Testis (tissue), 3 donors: ENCODE measurements around the gene GPR179. TPM values are rescaled to one million over a fixed set of nuclear protein-coding genes. Genes with fewer than 3 reads are reported as not detected.

ENCODE experiments used
- DNase-seq: peaks from one replicate; pipeline ENCODE4 v3.0.0-alpha.2; 2019
- H3K27ac ChIP-seq, 2 donors: fragments of 200-600 bp; sonication (generic); one replicate each; pipeline ENCODE4 v1.5.1; 2019
- H3K27me3 ChIP-seq: fragments of 200-600 bp; sonication (generic); one replicate; pipeline ENCODE4 v1.5.1; 2019
- H3K36me3 ChIP-seq: fragments of 200-600 bp; sonication (generic); one replicate; pipeline ENCODE4 v1.5.1; 2017; ENCODE audit warnings: low read depth; ENCODE audit errors: missing control alignments
- H3K4me1 ChIP-seq: fragments of 200-600 bp; sonication (generic); one replicate; pipeline ENCODE4 v1.5.1; 2019
- H3K4me3 ChIP-seq, 2 donors: fragments of 200-600 bp; sonication (generic); one replicate each; pipeline ENCODE4 v1.5.1; 2017 to 2019
- H3K9me3 ChIP-seq: fragments of 200-600 bp; sonication (generic); one replicate; pipeline ENCODE4 v1.5.1; 2017
- CTCF ChIP-seq, 3 experiments: fragments of 450-650 bp in 2 of 3; fragments of 200-600 bp in 1 of 3; sonication (generic) in 1 of 3; IDR thresholded peaks; one replicate each; pipeline ENCODE4 v1.5.1; 2016 to 2019; ENCODE audit warnings: antibody characterized with exemption in 3 of 3, mild to moderate bottlenecking in 2 of 3, moderate library complexity in 1 of 3
- POLR2A ChIP-seq: fragments of 450-650 bp; IDR thresholded peaks from one replicate; pipeline ENCODE4 v1.6.1; 2017; ENCODE audit warnings: antibody characterized with exemption, mild to moderate bottlenecking, moderate library complexity
- WGBS, 2 donors: methylation state at CpG; one replicate each; pipeline ENCODE4 v1.1.5; 2018; 5-methylcytosine and 5-hydroxymethylcytosine counted together
- intact Hi-C: fragments of 100-400 bp; cut with DNase I; formaldehyde crosslinking; loops from one replicate; pipeline ENCODE4 v1.15.1; 2023; ENCODE audit warnings: low total_unique reads
- polyA plus RNA-seq: library from polyadenylated mRNA; stranded (reverse); fragments of 350-450 nt; fragmentation: Illumina TruSeq; extraction: RNeasy Lipid Tissue Mini Kit (QIAGEN cat#74804); gene quantifications from one replicate; pipeline ENCODE4 v1.2.3, GENCODE V29; 2014; ENCODE audit warnings: low read depth, low replicate concordance; ENCODE audit not compliant: insufficient read depth
- total RNA-seq, 2 donors: library from RNA; depleted of rRNA; stranded (reverse); fragments of >200 nt; gene quantifications; one replicate each; pipeline ENCODE4 v1.2.3, GENCODE V29; 2016

The GPR179 gene
- total and polyA plus RNA-seq, 3 donors from 2014 or later: 0.61 to 1.3 (median 0.93) TPM

DNA sequence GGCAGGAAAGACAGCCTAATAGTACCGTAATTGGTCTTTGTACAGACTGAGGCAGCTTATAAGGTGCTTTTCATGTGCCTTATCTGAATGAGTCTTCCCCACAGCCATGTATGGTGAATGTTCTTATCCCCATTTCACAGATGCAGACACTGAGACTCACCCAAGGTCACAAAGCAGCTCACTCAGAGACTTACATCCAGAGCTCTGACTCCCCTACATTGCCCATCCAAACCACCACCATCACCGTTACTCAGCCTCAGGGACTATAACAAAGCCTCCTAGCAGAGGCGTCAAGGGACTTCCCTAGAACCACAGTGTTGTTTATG, 627 bp upstream of the GPR179 start:
- Histone ChIP-seq H3K9me3 (no peaks in the 10 kb centered on the region), H3K36me3 (no peaks in the 10 kb centered on the region), H3K27ac (no peak overlapping the region), H3K4me1 (no peaks in the 10 kb centered on the region), H3K27me3 (no peaks in the 10 kb centered on the region), H3K4me3 (no peak overlapping the region)
- intact Hi-C loops: no loop called here
- 85 to 86% methylated on average over 3 of the region's 3 CpGs for WGBS, 2 donors
- DNase-seq: no peak
- no peak for TF ChIP-seq POLR2A
- no peak for TF ChIP-seq CTCF (IDR thresholded peaks at IDR 0.05)

DNA sequence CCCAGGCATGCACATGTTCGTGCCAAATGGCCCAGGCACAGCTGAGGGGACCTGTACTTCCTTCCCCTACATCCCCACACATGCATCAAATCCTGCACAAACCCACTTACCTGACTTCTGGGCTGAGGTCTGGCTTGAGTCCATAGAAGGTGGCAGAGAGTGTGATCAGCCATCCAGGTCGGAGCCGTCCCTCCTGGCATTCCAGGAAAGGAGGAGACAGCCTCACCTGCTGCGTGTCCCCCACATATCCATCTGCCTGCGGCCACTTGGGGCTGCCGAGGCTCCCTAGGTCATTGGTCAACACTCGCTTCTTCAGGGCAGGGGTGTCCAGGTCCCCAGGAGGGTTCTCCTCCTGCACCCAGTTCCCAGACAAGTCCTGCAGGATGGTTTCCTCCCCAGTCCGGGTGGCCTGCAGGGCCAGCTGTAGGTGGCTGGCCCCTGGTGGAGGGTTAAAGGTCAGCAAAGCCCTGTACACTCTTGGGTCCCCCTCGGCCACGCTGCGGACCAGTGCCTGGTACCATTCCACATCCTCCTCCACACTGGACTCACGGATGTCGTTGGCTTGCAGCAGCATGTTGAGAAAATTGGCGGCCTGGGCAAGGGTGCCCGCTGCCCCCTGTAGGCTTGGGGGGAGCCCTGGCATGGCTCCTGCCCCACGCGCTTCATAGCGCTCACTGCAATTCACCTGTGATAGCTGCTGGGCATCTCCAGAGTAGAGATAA, 709 bp downstream of the GPR179 start:
- TF ChIP-seq CTCF (IDR thresholded peaks at IDR 0.05) (no peak), POLR2A (no peak)
- no peak overlapping the region for H3K27ac ChIP-seq
- DNase-seq: no peak
- H3K4me3 ChIP-seq: no peak overlapping the region
- no peaks in the 10 kb centered on the region for H3K9me3 ChIP-seq
- intact Hi-C loops: no loop called here
- no peaks in the 10 kb centered on the region for H3K4me1 ChIP-seq
- H3K36me3 ChIP-seq: no peaks in the 10 kb centered on the region
- WGBS, 2 donors: 89 to 99% methylated on average over 9 to 15 of the region's 18 CpGs
- H3K27me3 ChIP-seq: no peaks in the 10 kb centered on the region

GRCh38 chr17:38341035-38341721, 2.6 kb downstream of the GPR179 start:
- no peaks in the 10 kb centered on the region for H3K27me3 ChIP-seq
- intact Hi-C loops: no loop called here
- WGBS, 2 donors: 59 to 70% methylated on average over 5 of the region's 5 CpGs
- no peaks in the 10 kb centered on the region for H3K4me1 ChIP-seq
- H3K9me3 ChIP-seq: no peaks in the 10 kb centered on the region
- peak; percentile 79 for DNase-seq
- H3K27ac ChIP-seq: no peak overlapping the region
- H3K4me3 ChIP-seq: no peak overlapping the region
- TF ChIP-seq CTCF (IDR thresholded peaks at IDR 0.05) (no peak), POLR2A (no peak)
- no peaks in the 10 kb centered on the region for H3K36me3 ChIP-seq

GRCh38 chr17:38339891-38340290, 3.9 kb downstream of the GPR179 start:
- no peak overlapping the region for H3K4me3 ChIP-seq
- DNase-seq: no peak
- no peaks in the 10 kb centered on the region for H3K27me3 ChIP-seq
- H3K9me3 ChIP-seq: no peaks in the 10 kb centered on the region
- TF ChIP-seq CTCF (IDR thresholded peaks at IDR 0.05): no peak
- no peak for TF ChIP-seq POLR2A
- no peak overlapping the region for H3K27ac ChIP-seq
- intact Hi-C loops: no loop called here
- no peaks in the 10 kb centered on the region for H3K4me1 ChIP-seq
- H3K36me3 ChIP-seq: no peaks in the 10 kb centered on the region

DNA sequence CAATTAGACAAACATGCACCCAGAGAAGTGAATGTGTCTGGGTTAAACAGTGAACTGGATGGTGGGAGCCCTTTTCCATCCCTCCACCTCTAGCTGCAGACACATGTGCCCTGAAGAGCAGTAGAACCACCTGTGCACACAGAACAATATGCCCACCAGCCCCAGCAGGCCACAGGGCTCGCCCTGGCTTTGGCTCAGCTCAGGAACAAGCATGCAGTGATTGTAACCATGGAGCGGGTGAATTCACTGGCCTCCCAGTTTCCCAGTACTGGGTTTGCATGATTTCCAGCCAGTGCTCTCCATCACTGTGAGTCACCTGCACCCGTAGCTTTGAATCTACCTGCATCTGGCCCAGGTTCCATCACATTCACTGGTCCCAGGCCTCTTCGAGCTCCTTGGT, 5.2 kb downstream of the GPR179 start:
- 86 to 100% methylated on average over 4 of the region's 4 CpGs for WGBS, 2 donors
- H3K36me3 ChIP-seq: no peaks in the 10 kb centered on the region
- no peak overlapping the region for H3K4me3 ChIP-seq
- DNase-seq: no peak
- H3K27me3 ChIP-seq: no peaks in the 10 kb centered on the region
- intact Hi-C loops: no loop called here
- H3K4me1 ChIP-seq: no peaks in the 10 kb centered on the region
- H3K27ac ChIP-seq: no peak overlapping the region
- H3K9me3 ChIP-seq: no peaks in the 10 kb centered on the region
- TF ChIP-seq CTCF (IDR thresholded peaks at IDR 0.05): no peak
- TF ChIP-seq POLR2A: no peak
